HG03280 (cell line): Measurements from ENCODE around the gene SBF2.

Experiments used
- ATAC-seq: cut with Tn5 transposase; IDR thresholded peaks from one replicate; pipeline ENCODE4 v1.9.1; 2021; ENCODE audit warnings: mild to moderate bottlenecking, moderate library complexity; ENCODE audit not compliant: unreplicated experiment

SBF2 gene

GRCh38 chr11:9738707-9739106, 555.3 kb downstream of the SBF2 start:
- no peak for ATAC-seq

DNA sequence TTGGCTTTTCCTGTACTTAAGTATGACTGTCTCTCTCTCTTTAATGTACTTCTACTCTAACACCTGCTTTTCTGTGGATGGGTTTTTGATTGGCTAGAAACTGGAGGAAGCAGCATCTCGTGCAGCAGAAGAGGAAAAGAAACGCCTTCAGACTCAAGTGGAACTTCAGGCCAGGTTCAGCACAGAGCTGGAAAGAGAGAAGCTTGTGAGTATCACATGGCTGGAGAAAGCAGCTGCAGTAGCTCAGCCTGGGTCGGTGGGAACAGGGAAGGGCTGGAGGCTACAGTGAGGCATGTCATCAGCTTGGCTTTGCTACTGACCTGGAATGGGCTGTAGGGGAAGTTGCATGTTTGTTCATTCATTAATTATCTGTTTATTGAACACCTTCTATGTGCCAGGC, 555.9 kb downstream of the SBF2 start:
- no peak for ATAC-seq

DNA sequence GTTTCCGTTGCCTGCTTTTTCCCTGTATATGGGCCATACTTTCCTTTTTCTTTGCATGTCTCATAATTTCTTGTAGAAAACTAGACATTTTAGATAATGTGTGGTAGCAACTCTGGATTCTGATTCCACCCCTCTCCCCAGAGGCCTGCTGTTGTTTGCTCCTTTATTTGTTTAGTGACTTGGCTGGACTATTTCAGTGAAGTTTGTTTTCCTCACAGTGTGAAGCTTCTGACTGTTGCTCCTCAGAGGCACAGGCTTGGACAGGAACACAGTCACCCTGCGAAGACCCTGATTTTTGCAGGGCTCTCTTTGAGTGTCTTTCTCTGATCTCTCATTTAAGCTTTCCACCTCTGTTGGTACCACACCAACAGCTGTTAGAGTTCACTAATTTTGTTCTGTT, 557.7 kb downstream of the SBF2 start:
- ATAC-seq, result no peak

- no peak for ATAC-seq
Observed at GRCh38 chr11:9735919-9736318, 558.1 kb downstream of the SBF2 start.

DNA sequence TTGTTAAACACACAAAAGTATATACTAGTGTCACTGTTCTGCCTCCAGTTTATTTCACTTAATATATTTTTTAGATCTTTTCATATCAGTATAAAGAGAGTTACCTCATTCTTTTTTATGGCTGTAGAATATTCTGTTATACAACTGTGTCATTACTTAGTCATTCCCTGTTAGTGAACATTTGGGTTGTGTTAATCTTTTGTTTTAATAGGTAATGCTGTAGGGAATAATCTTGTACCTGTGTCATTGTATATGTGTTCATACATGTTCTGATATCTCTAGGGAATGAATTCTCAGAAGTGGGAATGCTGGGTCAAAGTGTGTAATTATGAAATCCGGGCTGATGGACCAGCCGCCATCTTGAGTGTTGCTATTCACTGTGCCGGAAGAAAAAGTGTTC, 558.8 kb downstream of the SBF2 start:
- no peak for ATAC-seq

GRCh38 chr11:9733212-9733611, 560.8 kb downstream of the SBF2 start:
- no peak for ATAC-seq

GRCh38 chr11:9732453-9732852, 561.6 kb downstream of the SBF2 start:
- ATAC-seq, result no peak

GRCh38 chr11:9731256-9731655, 562.8 kb downstream of the SBF2 start:
- no peak for ATAC-seq
